HL-60 (cell line): ENCODE results near the gene PRMT7.
A peak's percentile ranks its signal among the peaks of the same experiment; 100 is the strongest.

ENCODE experiments used
- DNase-seq, 2 experiments: peaks; one replicate each; pipeline ENCODE4 v3.0.0-alpha.2; 2010 to 2020; ENCODE audit warnings: low read depth in 1 of 2, low spot score in 1 of 2
- H3K27ac ChIP-seq: fragments of 250-450 bp; sonication (Bioruptor Pico); replicated peaks from 2 replicates; pipeline ENCODE4 v1.5.1; 2020; ENCODE audit warnings: mild to moderate bottlenecking, moderate library complexity
- H3K27me3 ChIP-seq: fragments of 250-450 bp; sonication (Bioruptor Pico); 2 replicates; pipeline ENCODE4 v1.5.1; 2021; ENCODE audit warnings: mild to moderate bottlenecking, moderate library complexity; ENCODE audit not compliant: insufficient read depth, poor library complexity, severe bottlenecking
- H3K4me3 ChIP-seq: replicated peaks from 2 replicates; pipeline ENCODE4 v1.5.1; 2011; ENCODE audit warnings: mild to moderate bottlenecking, control low read depth, low read length; ENCODE audit not compliant: insufficient read depth
- CTCF ChIP-seq: IDR thresholded peaks from one replicate; pipeline ENCODE4 v1.5.1; 2011; ENCODE audit warnings: low read length, control low read depth, inconsistent platforms; ENCODE audit not compliant: insufficient read depth
- GABPA ChIP-seq: IDR thresholded peaks from 2 replicates; pipeline ENCODE4 v1.6.1; 2012; ENCODE audit warnings: low read depth
- POLR2AphosphoS5 ChIP-seq: IDR thresholded peaks from 2 replicates; pipeline ENCODE4 v1.6.1; 2012; ENCODE audit warnings: low read depth
- REST ChIP-seq: IDR thresholded peaks from 2 replicates; pipeline ENCODE4 v1.6.1; 2012; ENCODE audit warnings: low read depth; ENCODE audit not compliant: insufficient replicate concordance
- SPI1 ChIP-seq: IDR thresholded peaks from 2 replicates; pipeline ENCODE4 v1.6.1; 2012; ENCODE audit warnings: low read depth, mild to moderate bottlenecking, borderline replicate concordance

PRMT7 gene

GRCh38 chr16:68368301-68368888 is 57.6 kb downstream of the PRMT7 start:
- H3K27me3 ChIP-seq: no peaks in the 10 kb centered on the region
- no peak overlapping the region for H3K27ac ChIP-seq
- no peak overlapping the region for H3K4me3 ChIP-seq
- TF ChIP-seq POLR2AphosphoS5 (no peak), CTCF (no peak), SPI1 (no peak), GABPA (no peak), REST (no peak)
- no peak for DNase-seq

GRCh38 chr16:68369168-68369567 is 58.3 kb downstream of the PRMT7 start:
- TF ChIP-seq REST (no peak), GABPA (no peak), SPI1 (no peak), CTCF (no peak), POLR2AphosphoS5 (no peak)
- no peak for DNase-seq
- Histone ChIP-seq H3K27me3 (no peaks in the 10 kb centered on the region), H3K27ac (peak overlapping the region; percentile 64), H3K4me3 (no peak overlapping the region)

- peak; percentile 78; the same call in 1 of the 2 replicates for TF ChIP-seq SPI1
- TF ChIP-seq REST: peak; percentile 59
- no peak for TF ChIP-seq CTCF
- TF ChIP-seq GABPA: no peak
- peak; percentile 97 for TF ChIP-seq POLR2AphosphoS5
- Histone ChIP-seq H3K4me3 (no peak overlapping the region), H3K27ac (peak overlapping the region; percentile 64), H3K27me3 (no peaks in the 10 kb centered on the region)
- DNase-seq: peak; percentile 75 to 97
Measured at GRCh38 chr16:68369697-68370580, 59.1 kb downstream of the PRMT7 start.
